ENCODE measurements around the gene DDR2.

DNA sequence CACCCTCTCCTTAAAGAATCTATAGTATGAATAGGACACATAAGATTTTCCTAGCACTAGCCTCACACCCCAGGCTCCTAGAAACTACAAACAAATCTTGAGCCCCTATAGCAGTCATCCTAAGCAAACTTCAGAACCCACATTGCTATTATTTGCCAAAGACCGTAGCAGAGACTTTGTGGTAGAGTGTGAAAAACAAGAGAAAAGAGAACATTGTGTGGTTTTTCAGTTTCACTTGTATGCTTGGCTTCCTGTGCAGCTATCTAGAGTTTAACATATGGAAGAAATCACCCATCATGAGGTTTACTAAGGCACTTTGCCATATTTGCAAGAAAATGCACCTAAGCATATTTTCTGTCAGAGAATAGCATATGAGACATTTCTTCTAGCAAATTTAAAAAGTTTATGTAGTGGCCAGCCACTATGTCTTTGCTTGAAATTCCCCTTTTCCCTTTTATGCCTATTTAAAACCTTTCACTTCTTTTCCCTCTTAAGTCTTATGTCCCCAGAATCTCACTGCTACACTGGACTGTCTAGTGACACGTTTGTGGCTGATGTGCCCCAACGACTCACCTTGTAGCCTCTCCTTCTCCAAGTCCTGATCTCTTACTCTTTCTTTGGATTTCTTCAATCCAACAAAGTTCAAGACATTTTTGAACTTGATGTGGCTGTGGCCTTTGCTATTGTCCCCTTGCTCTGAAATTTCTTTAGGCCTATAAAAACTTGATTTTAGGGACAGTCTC, 203.1 kb downstream of the DDR2 start:
- TF ChIP-seq POLR2A (IDR thresholded peaks at IDR 0.05), result no peak
- TF ChIP-seq, protein P1, sequence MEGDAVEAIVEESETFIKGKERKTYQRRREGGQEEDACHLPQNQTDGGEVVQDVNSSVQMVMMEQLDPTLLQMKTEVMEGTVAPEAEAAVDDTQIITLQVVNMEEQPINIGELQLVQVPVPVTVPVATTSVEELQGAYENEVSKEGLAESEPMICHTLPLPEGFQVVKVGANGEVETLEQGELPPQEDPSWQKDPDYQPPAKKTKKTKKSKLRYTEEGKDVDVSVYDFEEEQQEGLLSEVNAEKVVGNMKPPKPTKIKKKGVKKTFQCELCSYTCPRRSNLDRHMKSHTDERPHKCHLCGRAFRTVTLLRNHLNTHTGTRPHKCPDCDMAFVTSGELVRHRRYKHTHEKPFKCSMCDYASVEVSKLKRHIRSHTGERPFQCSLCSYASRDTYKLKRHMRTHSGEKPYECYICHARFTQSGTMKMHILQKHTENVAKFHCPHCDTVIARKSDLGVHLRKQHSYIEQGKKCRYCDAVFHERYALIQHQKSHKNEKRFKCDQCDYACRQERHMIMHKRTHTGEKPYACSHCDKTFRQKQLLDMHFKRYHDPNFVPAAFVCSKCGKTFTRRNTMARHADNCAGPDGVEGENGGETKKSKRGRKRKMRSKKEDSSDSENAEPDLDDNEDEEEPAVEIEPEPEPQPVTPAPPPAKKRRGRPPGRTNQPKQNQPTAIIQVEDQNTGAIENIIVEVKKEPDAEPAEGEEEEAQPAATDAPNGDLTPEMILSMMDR (IDR thresholded peaks at IDR 0.05), result no peak
